ENCODE measurements around the gene STK32B.

DNA sequence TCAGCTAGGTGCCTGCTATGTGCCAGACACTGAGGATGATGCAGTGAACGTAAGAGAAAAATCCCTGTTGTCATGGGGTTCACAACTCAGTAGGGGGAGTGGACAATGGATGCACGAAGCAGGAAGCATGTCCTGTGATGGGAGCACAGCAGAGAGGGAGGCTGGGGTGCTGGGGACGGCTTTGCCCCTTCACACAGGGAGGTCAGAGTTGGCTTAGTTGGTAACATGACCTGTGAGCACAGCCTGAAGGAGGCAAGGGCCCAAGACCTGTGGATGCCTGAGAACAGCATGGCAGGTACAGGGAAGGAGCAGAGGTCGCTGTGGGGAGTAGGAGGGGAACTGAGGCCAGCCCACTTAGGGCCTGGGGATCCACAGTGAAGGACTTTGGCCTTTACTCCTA, 109.4 kb downstream of the STK32B start:
- TF ChIP-seq, protein P1, sequence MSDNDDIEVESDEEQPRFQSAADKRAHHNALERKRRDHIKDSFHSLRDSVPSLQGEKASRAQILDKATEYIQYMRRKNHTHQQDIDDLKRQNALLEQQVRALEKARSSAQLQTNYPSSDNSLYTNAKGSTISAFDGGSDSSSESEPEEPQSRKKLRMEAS (IDR thresholded peaks at IDR 0.05) = no peak
- TF ChIP-seq RAD21 (IDR thresholded peaks at IDR 0.05 in 1 of 2, conservative IDR thresholded peaks at IDR 0.05 in 1 of 2; ENCODE audit: low read depth in 2 of 2, low read length in 2 of 2) (no peak), POLR2AphosphoS5 (IDR thresholded peaks at IDR 0.05; ENCODE audit: low read depth, low read length) (no peak), TBP (IDR thresholded peaks at IDR 0.05; ENCODE audit: low read depth, low read length) (no peak), YY1 (IDR thresholded peaks at IDR 0.05; ENCODE audit: low read depth, low read length) (no peak), EZH2 (IDR thresholded peaks at IDR 0.05; ENCODE audit: low read depth, low read length, severe bottlenecking) (no peak), CHD1 (IDR thresholded peaks at IDR 0.05; ENCODE audit: low read depth, low read length) (no peak), RFX5 (IDR thresholded peaks at IDR 0.05; ENCODE audit: borderline replicate concordance, low read depth, low read length) (no peak)
- TF ChIP-seq, protein P2, sequence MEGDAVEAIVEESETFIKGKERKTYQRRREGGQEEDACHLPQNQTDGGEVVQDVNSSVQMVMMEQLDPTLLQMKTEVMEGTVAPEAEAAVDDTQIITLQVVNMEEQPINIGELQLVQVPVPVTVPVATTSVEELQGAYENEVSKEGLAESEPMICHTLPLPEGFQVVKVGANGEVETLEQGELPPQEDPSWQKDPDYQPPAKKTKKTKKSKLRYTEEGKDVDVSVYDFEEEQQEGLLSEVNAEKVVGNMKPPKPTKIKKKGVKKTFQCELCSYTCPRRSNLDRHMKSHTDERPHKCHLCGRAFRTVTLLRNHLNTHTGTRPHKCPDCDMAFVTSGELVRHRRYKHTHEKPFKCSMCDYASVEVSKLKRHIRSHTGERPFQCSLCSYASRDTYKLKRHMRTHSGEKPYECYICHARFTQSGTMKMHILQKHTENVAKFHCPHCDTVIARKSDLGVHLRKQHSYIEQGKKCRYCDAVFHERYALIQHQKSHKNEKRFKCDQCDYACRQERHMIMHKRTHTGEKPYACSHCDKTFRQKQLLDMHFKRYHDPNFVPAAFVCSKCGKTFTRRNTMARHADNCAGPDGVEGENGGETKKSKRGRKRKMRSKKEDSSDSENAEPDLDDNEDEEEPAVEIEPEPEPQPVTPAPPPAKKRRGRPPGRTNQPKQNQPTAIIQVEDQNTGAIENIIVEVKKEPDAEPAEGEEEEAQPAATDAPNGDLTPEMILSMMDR (IDR thresholded peaks at IDR 0.05; ENCODE audit: control extremely low read depth in 1 of 3, insufficient read depth in 1 of 3, low read depth in 1 of 3, low read length in 3 of 3) = no peak

Data from H1 (cell line).